ENCODE data around the gene DLG2. TPM values are rescaled to one million over a fixed set of nuclear protein-coding genes. Genes with fewer than 3 reads are reported as not detected.

The DLG2 gene
- total and polyA plus RNA-seq, 2 of the 8 experiments (the other 6 are each of a cell fraction or from before 2014, with no cell fraction given), result 1.7 to 14.3 TPM

GRCh38 chr11:83908298-83908856 is 1718.8 kb downstream of the DLG2 start:
- 91% methylated on average over 7 of the region's 7 CpGs; no CpG with 5 or more reads in 1 of the 2 experiments for WGBS, 2 experiments (ENCODE audit: extremely low coverage in 1 of 2, insufficient coverage in 1 of 2, insufficient read length in 1 of 2, insufficient replicate concordance in 2 of 2, low coverage in 1 of 2, low lambda C conversion rate in 2 of 2, missing lambda C conversion rate in 1 of 2)
- no peaks in the 10 kb centered on the region for H3K79me2 ChIP-seq (ENCODE audit: control insufficient read depth in 1 of 2, insufficient read depth in 2 of 2, low read length in 2 of 2)
- no peak overlapping the region for H3K23ac ChIP-seq (ENCODE audit: insufficient read length)
- H4K8ac ChIP-seq (ENCODE audit: extremely low read depth, insufficient read depth, low read length), result no peak overlapping the region
- H3K27ac ChIP-seq (ENCODE audit: low read depth, low read length), result no peak overlapping the region
- no peaks in the 10 kb centered on the region for H3K9me3 ChIP-seq (ENCODE audit: insufficient read depth in 2 of 2, low read depth in 1 of 2, low read length in 1 of 2)
- H2BK20ac ChIP-seq (ENCODE audit: low read length), result no peak overlapping the region
- no peak overlapping the region for H3K9ac ChIP-seq (replicated peaks in 1 of 4; ENCODE audit: extremely low read depth in 1 of 4, low read depth in 3 of 4, low read length in 3 of 4)
- H3K79me1 ChIP-seq (ENCODE audit: low read depth, low read length), result no peaks in the 10 kb centered on the region
- H2BK12ac ChIP-seq (ENCODE audit: low read depth, low read length), result no peak overlapping the region
- no peak overlapping the region for H2BK5ac ChIP-seq (ENCODE audit: low read depth, low read length)
- no peak overlapping the region for H3K4ac ChIP-seq (replicated peaks; ENCODE audit: insufficient read length, low read depth, low read length)
- H4K91ac ChIP-seq (replicated peaks; ENCODE audit: insufficient read length, low read length), result no peak overlapping the region
- no peak overlapping the region for H2BK120ac ChIP-seq (replicated peaks; ENCODE audit: low read depth, low read length)
- H2BK15ac ChIP-seq (ENCODE audit: low read length), result no peak overlapping the region
- no peaks in the 10 kb centered on the region for H3K4me1 ChIP-seq (replicated peaks in 1 of 4; ENCODE audit: control insufficient read depth in 3 of 4, insufficient read depth in 4 of 4, low read length in 3 of 4)
- H3K56ac ChIP-seq (replicated peaks; ENCODE audit: insufficient read length, low read depth, low read length), result no peak overlapping the region
- H3K23me2 ChIP-seq (ENCODE audit: low read depth, low read length), result no peaks in the 10 kb centered on the region; the same call in 1 of the 2 replicates
- no peaks in the 10 kb centered on the region for H4K20me1 ChIP-seq (replicated peaks in 1 of 2; ENCODE audit: control insufficient read depth in 1 of 2, insufficient read depth in 2 of 2, low read length in 2 of 2)
- H3K4me3 ChIP-seq (ENCODE audit: extremely low read depth in 1 of 4, insufficient read depth in 2 of 4, low read depth in 3 of 4, low read length in 4 of 4), result no peak overlapping the region
- DNase-seq (ENCODE audit: low read depth in 1 of 2, low spot score in 2 of 2) (no peak), FAIRE-seq (no peak)
- no peaks in the 10 kb centered on the region for H3K36me3 ChIP-seq (ENCODE audit: control insufficient read depth in 2 of 4, insufficient read depth in 4 of 4, low read length in 3 of 4)
- ChIA-PET CTCF (ENCODE audit: partially characterized antibody) (interaction anchor here (0.6 to 1.3 kb wide), 3 partner anchors 19 to 622 kb away, joined by 3 to 4 read pairs (median 4); no protein-coding TSS in a partner anchor), POLR2A (ENCODE audit: partially characterized antibody) (interaction anchor here (0.6 kb wide), 1 partner anchor 79 kb away, joined by 4 read pairs; no protein-coding TSS in a partner anchor)
- no peak overlapping the region for H3K14ac ChIP-seq (ENCODE audit: insufficient read length)
- H3K4me2 ChIP-seq (ENCODE audit: insufficient read depth in 1 of 2, low read depth in 2 of 2, low read length in 2 of 2), result no peak overlapping the region
- H3K18ac ChIP-seq (ENCODE audit: extremely low read depth, low read length), result no peak overlapping the region
- no peaks in the 10 kb centered on the region for H3K27me3 ChIP-seq (replicated peaks in 1 of 4; ENCODE audit: control insufficient read depth in 3 of 4, extremely low read depth in 1 of 4, insufficient read depth in 3 of 4, low read length in 3 of 4)
- no peak overlapping the region for H2AFZ ChIP-seq (ENCODE audit: low read length)
- H2AK5ac ChIP-seq (ENCODE audit: low read depth, low read length), result no peak overlapping the region
- H4K5ac ChIP-seq (ENCODE audit: insufficient read length, low read depth, low read length), result no peak overlapping the region
- TF ChIP-seq SP4 (IDR thresholded peaks at IDR 0.05; ENCODE audit: low read length) (no peak), CHD1 (IDR thresholded peaks at IDR 0.05; ENCODE audit: low read depth, low read length) (no peak), RBBP5 (IDR thresholded peaks at IDR 0.05; ENCODE audit: borderline replicate concordance, low read depth, low read length) (no peak), BRCA1 (IDR thresholded peaks at IDR 0.05; ENCODE audit: low read depth, low read length) (no peak), SUZ12 (IDR thresholded peaks at IDR 0.05; ENCODE audit: low read length) (no peak), EP300 (IDR thresholded peaks at IDR 0.05; ENCODE audit: borderline replicate concordance in 1 of 2, low read depth in 2 of 2, low read length in 2 of 2) (no peak), SIN3A (conservative IDR thresholded peaks at IDR 0.05 in 1 of 2, IDR thresholded peaks at IDR 0.05 in 1 of 2; ENCODE audit: low read depth in 1 of 2, low read length in 2 of 2) (no peak), PHF8 (conservative IDR thresholded peaks at IDR 0.05; ENCODE audit: low read depth, low read length) (no peak), SP2 (IDR thresholded peaks at IDR 0.05; ENCODE audit: low read length) (no peak), TBP (IDR thresholded peaks at IDR 0.05; ENCODE audit: low read depth, low read length) (no peak), MAFK (IDR thresholded peaks at IDR 0.05; ENCODE audit: low read depth, low read length) (no peak), YY1 (IDR thresholded peaks at IDR 0.05; ENCODE audit: low read depth, low read length) (no peak), TEAD4 (IDR thresholded peaks at IDR 0.05; ENCODE audit: low read depth, low read length) (no peak)
